ENCODE results near the gene RHOG.

RHOG gene

DNA sequence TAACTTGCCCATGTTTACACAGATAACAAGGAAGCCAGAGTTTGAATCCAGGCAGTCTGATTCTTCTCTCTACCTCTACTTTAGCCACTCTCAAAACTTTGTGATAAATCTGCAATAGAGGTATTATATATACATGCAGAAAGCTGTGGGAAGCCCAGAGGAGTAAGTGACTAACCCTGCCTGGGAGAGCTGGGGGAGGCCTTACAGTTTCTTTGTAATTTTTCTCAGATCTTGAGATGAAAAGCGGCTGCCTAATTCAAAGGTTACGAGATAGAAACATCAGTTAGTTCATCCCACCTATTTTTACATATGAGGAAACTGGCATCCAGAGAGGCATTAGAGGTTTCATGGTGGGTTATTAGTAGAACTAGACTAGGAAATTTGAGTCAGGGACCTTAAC lies 19.6 kb upstream of the RHOG start:
- in situ Hi-C loops (cut with HindIII; ENCODE audit: low sequenced_read_pairs) = no loop called here

DNA sequence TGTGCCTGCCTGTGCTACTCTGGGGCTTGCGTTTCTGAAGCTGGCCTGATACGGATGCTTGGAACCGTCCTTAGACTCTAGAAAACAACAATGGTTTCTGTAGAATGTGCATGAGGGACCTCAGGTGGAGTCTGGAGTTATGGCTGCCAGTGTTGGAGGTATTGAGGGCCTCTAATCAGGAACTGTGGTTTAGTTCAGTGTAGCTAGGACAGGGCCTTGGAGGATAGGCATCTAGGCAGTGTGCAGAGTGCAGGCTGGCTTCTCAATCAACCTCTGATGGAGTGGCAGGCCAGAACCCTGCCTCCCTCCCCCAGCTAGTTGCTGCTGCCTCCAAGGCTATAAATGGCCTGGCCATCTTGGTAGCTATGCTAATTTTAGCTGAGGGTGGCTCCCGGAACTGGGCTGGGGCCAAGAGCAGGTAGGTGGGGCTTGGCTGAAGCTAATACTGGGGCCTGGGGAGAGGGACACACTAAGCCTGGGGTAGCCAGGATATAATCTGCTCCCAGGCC lies 18.7 kb upstream of the RHOG start:
- in situ Hi-C loops (cut with HindIII; ENCODE audit: low sequenced_read_pairs) = no loop called here

DNA sequence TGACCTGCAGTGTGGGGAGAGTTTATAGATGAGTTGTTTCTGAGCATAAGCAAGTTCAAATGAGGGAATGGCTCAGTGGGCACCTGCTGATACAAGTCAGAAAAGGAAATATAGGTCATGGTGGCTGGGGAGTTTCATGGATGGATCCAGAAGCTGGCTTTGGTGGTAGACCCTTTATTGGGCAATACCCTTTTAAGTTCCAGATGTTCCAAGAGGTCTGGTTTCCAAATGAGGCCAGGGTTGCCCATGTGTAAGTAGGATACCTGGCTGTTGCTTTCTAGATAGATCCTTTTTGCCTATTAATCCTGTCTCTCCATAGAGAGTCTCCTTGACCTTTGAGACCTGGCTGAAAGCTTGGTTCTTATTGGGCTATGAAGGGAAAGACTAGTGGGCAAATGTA lies 16.9 kb upstream of the RHOG start:
- in situ Hi-C loops (cut with HindIII; ENCODE audit: low sequenced_read_pairs) = no loop called here

DNA sequence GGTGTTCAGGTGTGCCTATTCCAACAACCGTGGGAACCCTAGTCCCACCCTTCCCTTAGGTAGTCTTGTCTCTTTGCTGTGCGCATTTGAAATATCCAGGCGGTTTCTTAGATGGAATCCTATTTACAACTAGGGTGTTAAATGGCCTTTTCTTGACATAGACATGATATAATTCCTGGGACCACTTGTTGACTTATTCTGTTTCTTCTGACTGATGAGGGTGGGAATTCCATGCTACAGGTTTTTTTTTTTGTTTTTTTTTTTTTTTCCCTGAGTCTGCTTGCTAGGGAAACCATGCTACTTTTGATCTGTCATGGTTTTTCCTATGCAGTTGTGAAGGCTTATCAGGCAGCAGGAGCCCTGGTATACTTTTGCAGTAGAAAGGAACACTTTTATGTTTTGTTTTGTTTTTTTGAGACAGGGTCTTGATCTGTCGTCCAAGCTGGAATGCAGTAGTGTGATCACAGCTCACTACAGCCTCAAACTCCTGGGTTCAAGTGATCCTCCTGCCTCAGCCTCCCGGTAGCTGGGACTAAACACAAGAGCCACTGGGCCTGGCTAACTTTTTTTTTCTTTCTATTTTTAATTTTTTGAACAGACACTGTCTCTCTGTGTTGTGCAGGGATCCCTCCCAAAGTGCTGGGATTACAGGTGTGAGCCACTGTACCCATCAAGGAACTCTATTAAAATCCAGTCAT lies 16.2 kb upstream of the RHOG start:
- in situ Hi-C loops (cut with HindIII; ENCODE audit: low sequenced_read_pairs) = no loop called here

DNA sequence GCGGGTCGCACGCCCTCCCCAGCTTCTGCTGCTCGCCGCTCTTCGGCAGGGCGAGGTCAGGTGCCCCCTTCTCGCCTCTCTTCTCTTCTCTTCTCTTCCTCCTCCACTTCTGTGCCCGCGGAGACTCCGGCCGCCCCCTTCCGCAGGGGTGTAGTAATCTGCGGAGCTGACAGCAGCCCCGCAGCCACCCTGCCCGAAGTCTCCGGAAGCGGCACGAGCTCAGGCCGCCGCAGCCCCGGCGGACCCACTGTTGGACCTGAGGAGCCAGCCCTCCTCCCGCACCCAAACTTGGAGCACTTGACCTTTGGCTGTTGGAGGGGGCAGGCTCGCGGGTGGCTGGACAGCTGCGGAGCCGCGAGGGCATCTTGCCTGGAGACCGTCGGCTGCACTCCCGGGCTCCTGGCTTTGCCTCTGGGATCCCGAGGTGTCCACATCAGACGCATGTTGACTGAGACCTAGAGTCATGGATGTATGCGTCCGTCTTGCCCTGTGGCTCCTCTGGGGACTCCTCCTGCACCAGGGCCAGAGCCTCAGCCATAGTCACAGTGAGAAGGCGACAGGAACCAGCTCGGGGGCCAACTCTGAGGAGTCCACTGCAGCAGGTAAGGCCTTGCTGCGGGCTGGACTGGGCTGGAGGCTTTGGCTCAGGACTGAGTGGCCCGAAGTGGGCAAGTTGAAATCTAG lies 15.2 kb upstream of the RHOG start:
- in situ Hi-C loops (cut with HindIII; ENCODE audit: low sequenced_read_pairs) = no loop called here

DNA sequence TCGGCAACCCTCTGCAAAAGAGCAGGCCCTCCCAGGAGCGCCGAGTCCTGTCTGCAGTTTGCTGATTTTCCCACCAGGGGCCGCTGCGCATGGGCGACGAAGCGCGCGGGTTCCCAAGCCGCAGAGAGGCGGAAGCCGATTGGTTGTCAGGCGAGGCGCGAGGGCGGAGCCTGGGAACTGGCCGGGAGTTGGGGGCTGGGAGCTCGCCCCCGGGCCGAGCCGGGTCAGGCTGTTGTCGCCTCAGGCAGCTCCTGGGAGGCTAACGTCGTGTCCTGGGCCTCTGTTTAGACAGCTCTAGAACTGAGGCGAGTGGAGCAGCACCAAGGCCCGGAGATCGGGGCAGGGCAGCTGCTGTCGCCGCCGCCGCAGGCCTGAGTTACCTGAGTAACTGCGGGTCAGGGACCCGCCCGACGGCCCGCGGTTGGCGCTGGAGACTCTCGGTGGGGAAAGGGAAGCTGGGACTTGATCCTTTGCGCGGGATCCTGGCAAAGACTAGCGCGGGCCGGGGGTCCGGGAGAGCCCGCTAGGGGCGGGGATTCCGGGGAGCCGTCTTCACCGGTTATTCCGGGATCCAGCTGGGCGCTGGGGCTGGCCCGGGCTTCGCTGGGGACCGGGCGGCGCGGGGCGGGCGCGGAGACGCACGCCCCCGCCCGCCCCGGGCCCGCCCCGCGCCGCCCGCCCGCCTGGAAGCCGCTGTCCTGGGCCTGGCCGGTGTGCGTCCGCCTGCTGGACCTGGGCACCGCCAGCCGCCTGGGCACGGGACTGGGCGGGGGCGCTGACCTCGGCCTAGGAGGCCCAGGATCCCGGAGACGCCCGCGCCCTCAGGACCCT lies 14.4 kb upstream of the RHOG start, which contains the start of gene STIM1:
TSS of gene STIM1 (plus strand) at position 688 of the 831 bp plus-strand sequence. CDS start 607 bp downstream, outside the sequence.
- in situ Hi-C loops (cut with HindIII; ENCODE audit: low sequenced_read_pairs) = loop anchor here (5.0 kb wide), 2 partner anchors 73 to 217 kb away; no protein-coding TSS in a partner anchor

DNA sequence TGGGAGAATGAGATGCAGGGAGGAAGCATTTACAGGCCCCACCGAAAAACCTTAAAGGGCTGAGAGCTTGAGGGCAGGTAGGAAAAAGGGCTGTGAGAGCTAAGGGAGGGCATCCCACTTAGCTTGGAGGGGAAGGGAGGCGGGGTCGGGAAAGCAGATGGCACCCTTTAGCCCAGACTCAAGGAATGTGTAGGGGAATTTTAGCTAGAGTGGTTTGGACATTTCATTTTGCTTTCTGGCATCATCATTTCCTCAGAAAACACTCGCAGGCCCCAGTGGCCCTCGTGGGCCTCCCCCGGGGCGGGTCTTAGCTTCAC lies 13.9 kb upstream of the RHOG start:
- in situ Hi-C loops (cut with HindIII; ENCODE audit: low sequenced_read_pairs) = loop anchor here (5.0 kb wide), 2 partner anchors 72 to 218 kb away; no protein-coding TSS in a partner anchor

DNA sequence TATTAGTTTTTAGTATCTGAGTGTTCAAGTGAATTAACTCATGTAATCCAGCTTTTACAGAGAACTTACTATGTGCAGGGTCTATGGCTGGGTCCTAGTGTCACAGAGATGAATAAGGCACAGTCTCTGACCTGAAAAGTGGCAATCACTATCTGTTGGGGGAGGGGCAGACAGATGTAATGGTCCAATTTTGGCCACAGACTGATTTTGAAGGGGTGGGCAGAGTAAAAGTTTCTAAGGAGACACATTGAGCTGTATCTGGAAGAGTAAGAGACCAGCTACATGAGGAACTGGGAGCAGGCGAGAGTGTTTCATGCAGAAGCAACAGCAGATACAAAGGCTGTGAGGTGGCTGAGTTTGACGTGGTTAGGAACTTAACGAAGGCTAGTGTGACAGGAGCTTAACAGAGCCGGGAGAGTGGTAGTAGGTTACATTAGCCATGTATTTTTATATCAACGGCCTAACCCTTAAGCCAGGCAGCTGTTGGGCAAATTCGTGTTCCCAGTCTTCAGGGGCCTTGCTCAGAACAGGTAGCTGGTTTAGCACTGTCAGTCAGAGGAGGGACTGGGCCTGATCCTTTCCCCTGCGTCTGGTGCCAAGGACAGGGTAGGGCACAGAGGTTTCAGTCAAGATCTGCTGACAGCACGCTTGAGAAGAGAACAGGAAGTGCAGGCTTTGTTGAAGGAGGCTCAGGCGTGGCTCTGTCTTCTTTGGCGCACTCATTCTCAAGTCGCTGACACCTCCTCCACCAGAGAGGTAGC lies 13.3 kb upstream of the RHOG start:
- in situ Hi-C loops (cut with HindIII; ENCODE audit: low sequenced_read_pairs) = loop anchor here (5.0 kb wide), 2 partner anchors 72 to 218 kb away; no protein-coding TSS in a partner anchor

DNA sequence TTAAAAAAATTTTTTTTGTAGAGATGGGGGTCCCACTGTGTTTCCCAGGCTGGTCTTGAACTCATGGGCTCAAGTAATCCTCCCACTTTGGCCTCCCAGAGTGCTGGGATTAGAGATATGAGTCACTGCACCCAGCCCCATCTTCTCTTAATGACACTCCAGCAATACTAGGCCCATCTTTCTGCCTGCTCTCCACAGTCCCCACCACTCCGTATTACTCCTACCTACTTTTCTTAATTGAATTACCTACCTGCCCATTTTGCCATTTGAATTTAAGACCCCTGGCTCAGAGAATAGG lies 12.7 kb upstream of the RHOG start:
- in situ Hi-C loops (cut with HindIII; ENCODE audit: low sequenced_read_pairs) = loop anchor here (5.0 kb wide), 2 partner anchors 71 to 219 kb away; no protein-coding TSS in a partner anchor

DNA sequence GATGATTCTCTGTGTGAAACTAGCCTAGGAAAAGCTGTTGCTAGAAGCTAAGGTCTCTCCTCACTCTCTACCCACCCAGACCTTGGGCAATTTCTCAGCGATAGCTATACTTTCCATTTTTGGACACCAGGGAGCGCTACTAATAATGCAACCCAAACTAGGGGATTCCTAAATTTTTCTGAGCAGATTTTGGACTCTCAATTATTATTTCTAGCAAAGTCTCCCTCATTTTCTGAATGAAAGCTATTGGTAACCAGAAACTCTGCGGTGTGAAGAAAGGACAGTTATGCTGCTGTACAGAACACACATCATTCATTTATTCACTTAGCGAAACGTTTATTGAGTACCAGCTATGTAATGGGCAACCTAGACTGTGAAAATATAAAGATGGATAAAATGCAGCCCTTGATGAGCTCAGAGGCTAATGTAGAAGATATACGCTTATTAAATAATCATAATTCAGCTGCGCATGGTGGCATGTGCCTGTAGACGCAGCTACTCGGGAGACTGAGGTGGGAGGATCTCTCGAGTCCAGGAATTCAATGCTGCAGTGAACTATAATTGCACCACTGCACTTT lies 8.6 kb upstream of the RHOG start:
- in situ Hi-C loops (cut with HindIII; ENCODE audit: low sequenced_read_pairs) = no loop called here

DNA sequence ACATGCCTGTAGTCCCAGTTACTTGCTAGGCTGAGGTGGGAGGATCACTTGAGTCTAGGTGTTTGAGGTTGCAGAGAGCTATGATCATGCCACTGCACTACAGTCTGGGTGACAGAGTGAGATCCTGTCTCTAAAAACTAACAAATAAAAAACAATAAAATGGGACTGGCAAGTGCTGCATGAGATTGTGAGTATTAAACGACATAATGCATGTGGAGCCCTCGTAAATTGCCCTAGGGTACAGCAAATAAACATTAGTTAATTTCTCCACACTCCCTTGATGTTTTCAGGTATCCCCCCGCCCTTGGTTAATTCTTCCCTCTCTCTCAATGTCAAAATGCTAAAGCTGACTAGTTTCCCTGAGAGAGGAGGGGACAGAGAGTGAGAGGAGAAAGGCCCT lies 4.9 kb upstream of the RHOG start:
- in situ Hi-C loops (cut with HindIII; ENCODE audit: low sequenced_read_pairs) = no loop called here

DNA sequence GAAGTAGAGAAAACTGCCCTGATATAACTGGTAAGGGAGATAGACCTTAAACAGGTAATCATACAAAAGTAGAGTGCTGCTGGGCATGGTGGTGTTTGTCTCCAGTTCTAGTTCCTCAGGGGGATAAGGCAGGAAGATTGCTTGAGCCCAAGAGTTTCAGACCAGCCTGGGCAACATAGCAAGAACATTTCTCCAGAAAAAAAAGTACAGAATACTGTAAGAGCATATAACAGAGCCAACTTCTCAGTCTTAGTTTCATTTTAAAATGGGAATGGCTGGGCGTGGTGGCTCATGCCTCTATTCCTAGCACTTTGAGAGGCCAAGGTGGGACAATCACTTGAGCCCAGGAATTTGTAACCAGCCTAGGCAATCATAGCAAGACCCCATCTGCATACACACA lies 4.5 kb upstream of the RHOG start:
- in situ Hi-C loops (cut with HindIII; ENCODE audit: low sequenced_read_pairs) = no loop called here

DNA sequence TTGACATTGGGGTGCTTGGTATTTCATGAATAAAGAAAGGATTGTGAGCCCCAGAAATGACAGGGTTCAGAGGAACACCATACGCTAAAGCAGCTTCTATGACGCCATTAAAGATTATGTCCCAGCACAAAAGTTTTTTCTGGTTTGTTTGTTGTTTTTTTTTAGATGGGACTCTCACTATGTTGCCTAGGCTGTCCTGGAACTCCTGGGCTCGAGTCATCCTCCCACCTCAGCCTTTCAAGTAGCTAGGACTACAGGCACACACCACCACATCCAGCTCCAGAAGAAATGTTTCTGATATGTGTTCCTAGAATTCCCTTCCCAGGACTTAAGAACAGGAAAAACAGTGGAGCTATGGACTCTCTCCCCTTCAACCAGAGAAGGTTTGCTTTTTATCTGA lies 2.6 kb upstream of the RHOG start:
- in situ Hi-C loops (cut with HindIII; ENCODE audit: low sequenced_read_pairs) = no loop called here

DNA sequence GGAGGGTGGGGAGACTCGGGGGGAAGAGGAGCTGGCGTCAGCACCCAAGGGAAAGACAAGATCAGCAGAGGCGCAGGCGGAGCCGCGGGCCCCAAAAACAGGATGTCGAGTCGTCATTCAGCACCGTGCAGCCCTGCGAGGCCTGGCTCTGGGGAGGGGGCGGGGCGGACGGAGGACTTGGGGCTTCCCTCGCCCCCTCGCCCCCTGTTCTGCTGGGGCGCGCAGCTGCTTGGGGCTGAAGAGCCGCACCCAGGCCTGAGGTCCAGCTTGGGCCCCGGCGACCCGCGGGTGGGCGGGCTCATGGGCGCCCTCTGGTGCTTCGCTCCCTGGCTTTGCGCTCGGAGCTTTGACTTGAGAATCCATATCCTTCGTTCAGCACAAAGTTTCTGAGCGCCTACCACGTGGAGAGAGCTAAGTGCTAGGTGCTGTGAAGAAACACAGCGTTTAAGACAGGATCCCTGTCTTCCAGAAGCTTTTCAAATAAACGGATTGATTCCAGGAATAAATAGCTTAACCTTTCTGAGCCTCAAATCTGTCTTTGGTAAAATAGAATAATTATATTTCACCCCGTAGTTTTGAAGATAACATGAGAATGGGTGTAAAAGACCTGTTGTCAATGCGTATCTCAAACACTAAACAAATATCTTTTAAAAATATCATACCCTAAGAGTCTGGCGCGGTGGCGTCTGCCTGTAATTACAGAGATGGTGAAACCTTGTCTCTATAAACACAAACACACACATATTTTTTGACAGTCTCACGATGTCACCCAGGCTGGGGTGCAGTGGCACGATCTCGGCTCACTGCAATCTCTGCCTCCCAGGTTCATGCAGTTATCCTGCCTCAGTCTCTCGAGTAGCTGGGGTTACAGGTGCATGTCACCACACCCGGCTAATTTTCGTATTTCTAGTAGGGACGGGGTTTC lies 929 bp upstream of the RHOG start:
- in situ Hi-C loops (cut with HindIII; ENCODE audit: low sequenced_read_pairs) = no loop called here

DNA sequence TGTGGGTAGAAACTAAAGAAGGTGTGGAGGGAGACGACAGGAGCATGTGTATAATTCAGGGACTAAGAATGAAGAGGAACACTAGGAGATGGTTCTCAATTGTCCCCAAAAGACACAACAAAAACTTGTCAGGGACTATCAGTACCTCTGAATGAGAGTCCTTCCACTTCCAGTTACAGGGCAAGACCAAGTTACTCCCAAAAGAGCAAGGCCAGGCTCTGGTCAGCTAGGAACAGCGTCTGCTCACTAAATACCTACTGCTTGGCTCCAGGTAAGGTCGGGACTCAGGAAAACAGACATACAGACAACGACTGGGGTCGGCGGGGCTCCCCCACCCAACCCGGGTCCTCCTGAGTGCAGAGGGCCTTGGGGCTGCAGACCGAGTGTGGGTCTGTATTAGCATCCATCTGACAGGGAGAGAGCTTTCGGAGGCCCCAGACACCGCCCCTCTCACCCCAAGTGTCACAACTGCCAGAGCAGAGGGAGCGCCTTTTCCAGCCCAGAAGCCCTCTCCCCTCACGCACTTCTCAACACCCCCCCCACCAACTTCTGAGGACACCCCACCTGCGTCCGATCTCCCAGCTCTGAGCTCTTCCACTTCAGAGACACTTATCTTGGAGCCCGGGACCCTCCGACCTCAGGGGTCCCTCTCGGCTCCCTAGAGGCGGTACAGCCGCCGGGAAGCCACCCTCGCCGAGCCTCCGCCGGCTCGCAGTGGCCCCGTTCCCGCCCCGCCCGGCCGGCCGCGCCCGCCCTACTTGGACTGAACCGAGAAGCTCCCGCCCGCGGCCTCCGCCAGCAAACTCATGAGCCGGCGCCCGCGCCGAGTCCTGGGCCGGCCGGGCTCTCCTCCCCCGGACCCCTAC lies 522 bp downstream of the RHOG start:
- in situ Hi-C loops (cut with HindIII; ENCODE audit: low sequenced_read_pairs) = no loop called here

DNA sequence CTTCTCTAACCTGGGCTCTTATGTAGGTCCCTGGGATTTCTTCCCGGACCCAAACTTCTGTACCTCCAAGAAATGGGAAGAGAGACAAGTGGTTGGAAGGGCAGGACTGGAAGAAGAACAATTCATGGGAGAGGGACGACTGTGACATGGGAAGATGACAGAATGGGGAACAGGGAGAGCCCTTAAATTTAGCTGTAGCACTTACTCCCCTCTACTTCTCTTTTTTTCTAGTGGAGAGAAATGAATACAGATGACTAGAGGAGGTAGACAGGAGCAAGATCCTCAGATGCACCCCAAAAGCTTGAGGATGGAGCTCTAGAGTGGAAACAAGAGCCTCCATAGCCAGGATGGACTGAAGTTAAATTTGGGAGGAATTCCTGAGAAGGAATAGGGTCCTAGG lies 2.3 kb downstream of the RHOG start:
- in situ Hi-C loops (cut with HindIII; ENCODE audit: low sequenced_read_pairs) = no loop called here

DNA sequence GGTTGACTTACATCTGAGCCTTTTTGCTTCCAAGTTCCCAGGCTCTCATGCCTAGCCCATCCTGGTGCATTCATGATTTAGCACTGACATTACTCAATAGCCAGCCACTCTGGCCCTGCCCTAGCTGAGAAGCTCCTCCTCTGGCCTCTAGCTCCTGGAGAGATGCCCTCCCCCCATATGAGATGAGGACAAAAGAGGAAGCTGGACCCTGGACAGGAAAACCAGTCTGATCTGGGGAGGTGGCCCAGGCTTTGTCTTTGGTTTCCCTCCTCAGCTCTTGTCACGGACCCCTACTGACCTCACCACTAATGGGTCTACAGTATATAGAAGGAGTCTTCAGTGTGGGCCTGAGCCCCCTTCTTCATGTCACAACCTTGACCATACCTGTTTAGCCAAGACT lies 3.0 kb downstream of the RHOG start:
- in situ Hi-C loops (cut with HindIII; ENCODE audit: low sequenced_read_pairs) = no loop called here

DNA sequence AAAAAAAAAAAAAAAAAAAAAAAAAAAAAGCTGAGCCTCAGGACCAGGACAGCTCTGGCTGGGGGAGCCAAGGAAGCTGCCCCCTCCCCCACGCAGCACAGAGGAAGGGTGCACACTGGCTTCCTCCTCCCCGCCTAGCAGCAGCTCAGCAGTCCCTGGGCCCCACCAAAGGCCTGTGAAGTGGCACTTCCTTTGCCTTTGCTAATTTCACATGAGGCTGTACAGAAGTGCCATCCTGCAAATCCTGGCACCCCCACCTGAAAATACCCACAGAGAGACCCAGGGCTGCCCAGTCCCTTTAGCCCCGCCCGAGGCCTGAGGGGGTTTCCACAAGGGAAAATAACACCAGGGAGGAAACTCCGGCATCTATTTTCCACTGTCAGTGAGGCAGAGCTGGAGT lies 3.9 kb downstream of the RHOG start:
- in situ Hi-C loops (cut with HindIII; ENCODE audit: low sequenced_read_pairs) = no loop called here

DNA sequence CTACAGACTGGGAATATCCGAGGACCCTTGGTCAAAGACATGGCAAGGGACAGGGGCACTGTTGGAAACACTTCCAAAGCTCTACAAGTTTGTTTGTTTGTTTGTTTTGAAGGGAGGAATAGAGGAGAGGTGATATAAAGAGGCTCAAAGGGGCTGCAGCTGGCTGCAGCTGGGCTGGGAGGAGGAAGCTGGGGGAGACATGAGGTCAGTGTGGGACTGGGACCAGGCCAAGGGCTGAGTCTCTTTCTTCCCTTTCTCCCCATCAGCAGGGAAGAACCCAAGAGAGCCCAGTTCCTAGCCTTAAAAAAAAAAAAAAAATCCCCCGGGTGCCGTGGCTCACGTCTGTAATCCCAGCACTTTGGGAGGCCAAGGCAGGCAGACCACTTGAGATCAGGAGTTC lies 5.0 kb downstream of the RHOG start:
- in situ Hi-C loops (cut with HindIII; ENCODE audit: low sequenced_read_pairs) = no loop called here
